ENCODE results near the gene CD44. TPM values are rescaled to one million over a fixed set of nuclear protein-coding genes. Genes with fewer than 3 reads are reported as not detected.
A peak's percentile ranks its signal among the peaks of the same experiment; 100 is the strongest.

CD44 gene
- total RNA-seq, 1 donor = 647 TPM

DNA sequence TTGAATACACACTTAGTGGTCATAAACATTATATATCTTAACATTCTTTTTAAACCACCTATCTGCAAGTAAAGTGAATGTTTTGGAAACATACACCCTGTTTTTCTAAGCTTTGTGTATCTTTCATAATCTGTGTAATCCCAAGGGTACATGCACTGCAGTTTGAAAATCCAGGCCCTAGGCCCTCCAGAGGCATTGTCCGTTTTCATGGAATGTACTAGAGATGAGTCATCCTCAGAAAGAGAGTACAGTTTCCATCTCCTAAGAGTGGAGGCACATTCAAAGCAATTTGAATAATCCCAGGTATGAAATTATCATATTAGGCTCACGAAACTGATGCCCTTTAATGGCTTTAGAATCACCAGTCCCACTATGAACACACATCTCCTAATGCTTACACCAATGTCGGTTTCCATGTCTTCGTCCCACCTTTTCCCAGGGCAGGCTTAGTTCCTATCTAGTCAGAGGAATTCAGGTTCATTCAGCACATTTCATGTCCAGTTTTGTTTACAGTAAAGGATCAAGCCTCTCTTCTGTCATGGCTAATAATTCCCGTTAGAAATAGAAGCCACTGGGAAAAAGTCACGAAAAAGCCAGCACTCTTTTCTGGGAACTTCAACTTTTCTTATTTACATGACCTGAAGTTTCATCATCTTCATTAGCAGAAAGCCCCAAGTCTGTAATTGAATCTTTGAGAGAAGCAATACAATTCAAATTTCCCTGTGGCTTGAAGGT lies 39.5 kb upstream of the CD44 start:
- DNase-seq (ENCODE audit: low read depth) = peak; percentile 87
- TF ChIP-seq, protein P1, sequence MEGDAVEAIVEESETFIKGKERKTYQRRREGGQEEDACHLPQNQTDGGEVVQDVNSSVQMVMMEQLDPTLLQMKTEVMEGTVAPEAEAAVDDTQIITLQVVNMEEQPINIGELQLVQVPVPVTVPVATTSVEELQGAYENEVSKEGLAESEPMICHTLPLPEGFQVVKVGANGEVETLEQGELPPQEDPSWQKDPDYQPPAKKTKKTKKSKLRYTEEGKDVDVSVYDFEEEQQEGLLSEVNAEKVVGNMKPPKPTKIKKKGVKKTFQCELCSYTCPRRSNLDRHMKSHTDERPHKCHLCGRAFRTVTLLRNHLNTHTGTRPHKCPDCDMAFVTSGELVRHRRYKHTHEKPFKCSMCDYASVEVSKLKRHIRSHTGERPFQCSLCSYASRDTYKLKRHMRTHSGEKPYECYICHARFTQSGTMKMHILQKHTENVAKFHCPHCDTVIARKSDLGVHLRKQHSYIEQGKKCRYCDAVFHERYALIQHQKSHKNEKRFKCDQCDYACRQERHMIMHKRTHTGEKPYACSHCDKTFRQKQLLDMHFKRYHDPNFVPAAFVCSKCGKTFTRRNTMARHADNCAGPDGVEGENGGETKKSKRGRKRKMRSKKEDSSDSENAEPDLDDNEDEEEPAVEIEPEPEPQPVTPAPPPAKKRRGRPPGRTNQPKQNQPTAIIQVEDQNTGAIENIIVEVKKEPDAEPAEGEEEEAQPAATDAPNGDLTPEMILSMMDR (IDR thresholded peaks at IDR 0.05; ENCODE audit: insufficient read depth, low read depth, low read length) = no peak
- H3K4me3 ChIP-seq (ENCODE audit: low read depth, low read length) = no peak overlapping the region

DNA sequence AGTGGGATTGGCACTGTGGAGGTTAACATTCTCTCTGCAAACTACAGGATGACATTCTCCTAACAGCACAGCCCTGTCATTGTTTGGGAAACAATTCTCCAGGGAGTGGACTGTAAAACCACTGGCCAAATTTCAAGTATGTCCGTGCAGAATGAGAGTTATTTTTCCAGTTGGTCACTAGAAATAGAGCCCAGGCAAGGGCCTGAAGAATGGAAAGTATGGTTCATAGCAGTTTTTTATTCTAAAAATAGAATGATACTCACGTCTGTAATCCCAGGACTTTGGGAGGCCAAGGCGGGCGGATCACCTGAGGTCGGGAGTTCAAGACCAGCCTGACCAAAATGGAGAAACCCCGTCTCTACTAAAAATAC lies 39.0 kb upstream of the CD44 start:
- TF ChIP-seq, protein P1 (IDR thresholded peaks at IDR 0.05; ENCODE audit: insufficient read depth, low read depth, low read length) = no peak
- no peak overlapping the region for H3K4me3 ChIP-seq (ENCODE audit: low read depth, low read length)
- no peak for DNase-seq (ENCODE audit: low read depth)

DNA sequence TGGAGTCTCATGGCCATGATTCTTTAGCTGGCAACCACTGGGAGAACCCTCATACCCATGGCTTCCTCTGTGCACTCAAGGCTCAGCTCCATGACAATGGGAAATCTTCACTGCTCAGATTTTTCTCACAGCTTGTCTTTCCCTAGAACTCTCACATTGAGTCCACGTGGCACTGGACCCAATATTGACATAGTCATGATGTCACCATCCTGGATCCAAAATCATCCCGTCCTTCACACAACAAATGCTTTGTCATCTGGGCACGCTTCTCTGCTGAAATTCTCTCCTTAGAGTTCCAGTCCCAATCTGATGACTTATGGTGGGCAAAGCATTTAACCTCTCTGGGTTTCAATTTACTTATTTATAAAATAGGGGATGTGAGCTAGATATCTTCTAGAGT lies 37.7 kb upstream of the CD44 start:
- no peak for DNase-seq (ENCODE audit: low read depth)
- TF ChIP-seq, protein P1 (IDR thresholded peaks at IDR 0.05; ENCODE audit: insufficient read depth, low read depth, low read length) = no peak

DNA sequence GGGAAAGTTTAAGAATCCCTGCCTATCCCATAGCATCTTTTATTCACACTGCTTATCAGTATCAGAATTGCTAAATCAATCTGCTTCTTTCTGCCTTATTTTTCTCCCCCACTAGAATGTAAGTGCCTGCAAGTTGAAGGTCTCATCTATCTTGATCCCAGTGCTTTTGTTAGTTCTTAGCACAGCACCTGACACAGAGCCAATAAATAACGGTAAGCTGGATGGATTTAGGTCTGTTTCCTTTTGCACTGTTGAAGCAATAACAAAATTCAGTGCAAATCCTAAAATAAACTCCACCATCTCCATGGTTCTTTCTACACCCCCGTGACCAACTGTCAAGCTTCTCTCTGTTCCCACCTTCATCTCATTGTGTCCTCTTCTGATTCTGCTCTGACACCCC lies 36.7 kb upstream of the CD44 start:
- no peak overlapping the region for H3K4me3 ChIP-seq (ENCODE audit: low read depth, low read length)
- DNase-seq (ENCODE audit: low read depth) = peak; percentile 57
- TF ChIP-seq, protein P1 (IDR thresholded peaks at IDR 0.05; ENCODE audit: insufficient read depth, low read depth, low read length) = no peak

More for the DNA sequence above, 37.7 kb upstream of the CD44 start:
- H3K4me3 ChIP-seq (ENCODE audit: low read depth, low read length) = no peak overlapping the region

DNA sequence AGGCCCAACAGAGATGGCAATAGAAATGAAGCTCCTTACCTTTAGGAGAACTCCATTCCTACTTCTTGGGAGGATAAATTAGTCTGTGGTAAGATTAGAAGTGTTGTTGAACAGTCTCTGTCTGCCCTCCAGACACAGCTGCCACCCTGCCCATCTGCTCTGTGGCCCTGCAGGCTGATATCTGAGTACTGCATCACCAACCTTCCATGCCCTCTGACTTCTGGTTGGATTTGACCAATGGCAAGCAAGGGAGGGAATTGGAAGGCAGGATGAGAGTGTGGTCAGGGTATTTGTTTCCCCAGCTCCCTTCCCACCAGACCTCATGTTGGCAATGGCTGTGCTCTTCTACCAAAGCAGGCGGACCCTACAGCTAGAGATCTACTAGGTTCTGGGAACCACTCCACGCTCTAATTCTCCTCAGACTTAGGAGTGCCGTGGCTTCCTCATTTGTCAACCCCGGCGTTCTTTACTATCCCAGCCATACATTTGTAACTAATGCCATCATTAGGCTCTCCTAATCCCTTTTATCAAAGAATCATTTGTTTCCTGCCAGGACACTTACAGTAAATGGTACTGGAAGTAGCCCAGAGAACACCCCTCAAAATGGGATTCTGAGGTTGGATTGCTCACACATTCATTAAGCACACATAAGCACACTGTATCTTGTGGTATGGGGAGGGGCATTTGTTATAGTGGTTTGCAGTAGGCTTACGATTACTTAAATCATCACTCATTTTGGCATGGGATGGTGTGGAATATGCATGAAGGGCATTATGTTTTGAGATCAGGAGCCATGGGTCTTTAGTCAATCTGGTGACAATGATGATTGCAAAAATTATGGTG lies 35.4 kb upstream of the CD44 start:
- TF ChIP-seq, protein P1 (IDR thresholded peaks at IDR 0.05; ENCODE audit: insufficient read depth, low read depth, low read length) = no peak
- DNase-seq (ENCODE audit: low read depth) = peak; percentile 75
- H3K4me3 ChIP-seq (ENCODE audit: low read depth, low read length) = no peak overlapping the region

DNA sequence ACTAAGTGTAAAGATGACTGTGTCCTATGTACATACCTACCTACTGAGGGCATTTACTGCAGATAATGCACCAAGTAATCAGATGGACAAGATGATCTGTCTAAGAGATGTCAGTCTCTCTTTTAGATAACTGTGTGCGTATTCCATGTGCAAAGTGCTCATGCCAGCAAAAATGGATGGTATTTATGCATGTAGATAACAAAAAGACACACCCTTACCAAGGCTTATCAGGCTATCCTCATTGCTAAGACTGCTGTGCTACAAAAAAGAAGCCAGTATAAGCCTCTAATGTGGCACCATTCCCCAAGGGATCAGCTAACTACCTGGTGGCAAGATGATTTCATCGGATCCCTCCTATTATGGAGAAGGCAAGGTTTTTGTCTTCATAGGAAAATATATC lies 34.3 kb upstream of the CD44 start:
- H3K4me3 ChIP-seq (ENCODE audit: low read depth, low read length) = no peak overlapping the region
- TF ChIP-seq, protein P1 (IDR thresholded peaks at IDR 0.05; ENCODE audit: insufficient read depth, low read depth, low read length) = no peak
- no peak for DNase-seq (ENCODE audit: low read depth)

Measured in fibroblast of villous mesenchyme (primary cell).